Measurements from ENCODE around the gene IFI27. TPM values are rescaled to one million over a fixed set of nuclear protein-coding genes. Genes with fewer than 3 reads are reported as not detected.

The IFI27 gene
- total and polyA plus RNA-seq, 3 donors from 2014 or later: 312 to 531 (median 388) TPM

DNA sequence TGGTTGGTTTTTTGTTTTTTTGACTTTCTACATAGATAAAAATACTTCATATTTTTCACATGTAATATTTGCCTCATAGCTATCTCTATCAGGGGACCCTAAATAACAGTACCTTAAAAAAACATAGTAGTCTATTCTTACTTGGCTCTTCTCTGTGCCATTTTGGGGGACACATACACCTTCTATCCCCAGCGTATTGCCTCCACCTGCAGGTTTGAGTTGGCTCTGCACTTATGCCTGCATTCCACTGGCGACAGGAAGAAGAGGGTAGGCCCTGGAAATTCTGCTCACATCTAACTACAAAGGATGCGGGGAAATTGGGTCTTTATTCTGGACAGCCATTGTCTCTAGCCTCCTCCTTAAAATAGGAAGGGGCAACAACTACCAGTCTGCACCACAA lies 32.7 kb downstream of the IFI27 start:
- Histone ChIP-seq H3K4me1 (no peaks in the 10 kb centered on the region), H3K27ac (no peak overlapping the region), H3K9me3 (no peaks in the 10 kb centered on the region), H3K27me3 (no peaks in the 10 kb centered on the region), H3K36me3 (ENCODE audit: low read depth, missing control alignments) (no peaks in the 10 kb centered on the region), H3K4me3 (no peak overlapping the region)
- intact Hi-C loops (cut with DNase I; ENCODE audit: low total_unique reads): no loop called here
- WGBS, 2 donors: 87 to 89% methylated on average over 3 of the region's 3 CpGs
- no peak for DNase-seq
- TF ChIP-seq, protein P1, sequence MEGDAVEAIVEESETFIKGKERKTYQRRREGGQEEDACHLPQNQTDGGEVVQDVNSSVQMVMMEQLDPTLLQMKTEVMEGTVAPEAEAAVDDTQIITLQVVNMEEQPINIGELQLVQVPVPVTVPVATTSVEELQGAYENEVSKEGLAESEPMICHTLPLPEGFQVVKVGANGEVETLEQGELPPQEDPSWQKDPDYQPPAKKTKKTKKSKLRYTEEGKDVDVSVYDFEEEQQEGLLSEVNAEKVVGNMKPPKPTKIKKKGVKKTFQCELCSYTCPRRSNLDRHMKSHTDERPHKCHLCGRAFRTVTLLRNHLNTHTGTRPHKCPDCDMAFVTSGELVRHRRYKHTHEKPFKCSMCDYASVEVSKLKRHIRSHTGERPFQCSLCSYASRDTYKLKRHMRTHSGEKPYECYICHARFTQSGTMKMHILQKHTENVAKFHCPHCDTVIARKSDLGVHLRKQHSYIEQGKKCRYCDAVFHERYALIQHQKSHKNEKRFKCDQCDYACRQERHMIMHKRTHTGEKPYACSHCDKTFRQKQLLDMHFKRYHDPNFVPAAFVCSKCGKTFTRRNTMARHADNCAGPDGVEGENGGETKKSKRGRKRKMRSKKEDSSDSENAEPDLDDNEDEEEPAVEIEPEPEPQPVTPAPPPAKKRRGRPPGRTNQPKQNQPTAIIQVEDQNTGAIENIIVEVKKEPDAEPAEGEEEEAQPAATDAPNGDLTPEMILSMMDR (IDR thresholded peaks at IDR 0.05): peak in 1 of 3 experiments; percentile 17
- no peak for TF ChIP-seq POLR2A (IDR thresholded peaks at IDR 0.05)

- H3K27me3 ChIP-seq: no peaks in the 10 kb centered on the region
- 90 to 94% methylated on average over 4 of the region's 4 CpGs for WGBS, 2 donors
- H3K4me3 ChIP-seq: no peak overlapping the region
- H3K4me1 ChIP-seq: no peaks in the 10 kb centered on the region
- no peak for DNase-seq
- intact Hi-C loops (cut with DNase I; ENCODE audit: low total_unique reads): no loop called here
- H3K27ac ChIP-seq: no peak overlapping the region
- no peaks in the 10 kb centered on the region for H3K36me3 ChIP-seq (ENCODE audit: low read depth, missing control alignments)
- no peak for TF ChIP-seq POLR2A (IDR thresholded peaks at IDR 0.05)
- TF ChIP-seq, protein P1 (IDR thresholded peaks at IDR 0.05): no peak
- H3K9me3 ChIP-seq: no peaks in the 10 kb centered on the region
Measured at GRCh38 chr14:94143711-94144110, 33.2 kb downstream of the IFI27 start.

DNA sequence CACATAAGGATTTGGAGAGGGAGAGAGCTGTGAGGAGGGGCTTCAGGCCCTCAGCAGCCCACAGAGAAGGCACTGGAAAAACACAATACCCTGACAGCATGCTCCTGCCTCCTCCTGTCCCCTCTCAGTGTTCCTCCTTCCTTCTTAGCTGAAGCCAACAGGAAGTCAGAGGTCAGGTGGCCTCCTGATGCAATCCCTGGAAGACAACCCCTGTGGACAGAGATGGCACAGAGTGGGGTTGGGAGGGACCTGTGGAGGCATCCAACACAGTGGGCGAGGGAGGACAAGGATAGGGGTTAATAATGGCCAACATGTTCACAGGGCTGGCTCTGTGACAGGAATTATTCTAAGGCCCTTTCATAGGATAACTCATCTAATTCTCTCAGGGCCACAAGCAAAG lies 34.2 kb downstream of the IFI27 start:
- 57 to 79% methylated on average over 1 of the region's 1 CpG for WGBS, 2 donors
- Histone ChIP-seq H3K4me1 (no peaks in the 10 kb centered on the region), H3K4me3 (no peak overlapping the region), H3K36me3 (ENCODE audit: low read depth, missing control alignments) (no peaks in the 10 kb centered on the region), H3K27ac (no peak overlapping the region), H3K9me3 (no peaks in the 10 kb centered on the region), H3K27me3 (no peaks in the 10 kb centered on the region)
- intact Hi-C loops (cut with DNase I; ENCODE audit: low total_unique reads): no loop called here
- DNase-seq: no peak
- TF ChIP-seq, protein P1 (IDR thresholded peaks at IDR 0.05): no peak
- no peak for TF ChIP-seq POLR2A (IDR thresholded peaks at IDR 0.05)

DNA sequence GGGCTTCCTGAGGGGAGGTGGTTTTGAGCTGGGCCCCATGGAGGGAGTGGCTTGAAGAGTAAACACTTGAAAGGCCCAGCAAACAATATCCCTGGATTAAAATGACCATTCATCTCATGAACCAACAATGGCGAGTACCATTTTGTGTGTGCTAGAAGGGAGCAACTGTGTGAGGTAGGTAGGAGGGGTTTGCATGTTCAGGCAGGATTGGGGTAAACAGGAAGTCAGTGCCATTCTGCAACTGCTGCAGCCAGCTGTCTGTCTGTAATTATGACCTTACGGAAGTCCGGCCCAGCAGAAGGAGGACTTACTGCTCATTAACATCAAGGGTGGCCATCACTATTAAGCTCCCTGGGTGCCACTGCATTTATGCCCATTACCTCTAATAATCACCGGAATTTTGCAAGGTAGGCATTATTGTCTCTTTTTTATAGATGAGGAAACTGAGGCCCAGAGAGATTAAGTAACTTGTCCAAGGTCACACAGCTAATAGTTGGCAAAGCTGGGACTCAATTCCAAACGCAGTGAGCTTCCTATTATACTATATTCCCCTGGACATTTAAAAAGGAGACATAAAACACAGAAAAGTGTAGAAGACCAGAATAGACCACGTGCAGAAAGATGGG lies 35.5 kb downstream of the IFI27 start:
- WGBS, 2 donors: 73 to 89% methylated on average over 6 of the region's 6 CpGs
- Histone ChIP-seq H3K4me3 (no peak overlapping the region), H3K4me1 (no peaks in the 10 kb centered on the region), H3K36me3 (ENCODE audit: low read depth, missing control alignments) (no peaks in the 10 kb centered on the region), H3K9me3 (no peaks in the 10 kb centered on the region), H3K27me3 (no peaks in the 10 kb centered on the region), H3K27ac (no peak overlapping the region)
- no peak for DNase-seq
- TF ChIP-seq POLR2A (IDR thresholded peaks at IDR 0.05): no peak
- TF ChIP-seq, protein P1 (IDR thresholded peaks at IDR 0.05): no peak
- intact Hi-C loops (cut with DNase I; ENCODE audit: low total_unique reads): no loop called here

DNA sequence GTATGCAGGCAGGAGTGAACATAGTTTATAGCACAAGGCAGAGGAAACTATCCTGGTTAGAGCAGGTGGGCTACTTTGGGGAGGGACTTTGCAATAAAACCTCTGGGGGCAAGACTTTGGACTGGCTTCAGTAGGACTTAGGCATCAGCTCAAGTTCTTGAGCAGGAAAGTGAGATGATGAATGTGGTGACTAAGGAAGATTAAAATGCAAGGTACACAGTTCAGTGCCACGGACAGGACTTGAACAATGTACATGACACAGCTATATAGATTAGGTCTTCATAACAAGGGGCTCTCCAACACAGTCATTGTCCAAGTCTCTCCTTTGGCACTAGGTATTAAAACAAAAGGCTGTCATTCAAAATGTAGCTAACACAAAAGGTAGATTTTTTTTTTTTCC lies 42.1 kb downstream of the IFI27 start:
- intact Hi-C loops (cut with DNase I; ENCODE audit: low total_unique reads): no loop called here
- 86 to 97% methylated on average over 1 of the region's 1 CpG for WGBS, 2 donors

More for the DNA sequence above, 42.1 kb downstream of the IFI27 start:
- DNase-seq: no peak
- no peaks in the 10 kb centered on the region for H3K36me3 ChIP-seq (ENCODE audit: low read depth, missing control alignments)
- TF ChIP-seq, protein P1 (IDR thresholded peaks at IDR 0.05): no peak
- TF ChIP-seq POLR2A (IDR thresholded peaks at IDR 0.05): no peak
- H3K27ac ChIP-seq: no peak overlapping the region
- H3K4me1 ChIP-seq: no peaks in the 10 kb centered on the region
- H3K4me3 ChIP-seq: no peak overlapping the region
- no peaks in the 10 kb centered on the region for H3K27me3 ChIP-seq
- H3K9me3 ChIP-seq: no peaks in the 10 kb centered on the region

Measured in testis (tissue), 3 donors.